CD4-positive, alpha-beta T cell treated with Interleukin-2 at 100 ng/mL for 4 hours (primary cell): ENCODE results near the gene SELENOV.
"Not testable (repeated sequence)": the region's sequence is repeated elsewhere in the genome, so short reads cannot be mapped to it uniquely, and the experiment has no call there.

Source experiments
- DNase-seq: peaks from one replicate; pipeline ENCODE4 v3.0.0-alpha.2; 2020; ENCODE audit warnings: low spot score

SELENOV gene

GRCh38 chr19:39514840-39515550 is at the start of gene SELENOV:
TSS of gene SELENOV (plus strand) at chr19:39515139. CDS start at chr19:39515213, 74 bp downstream.
- DNase-seq: no peak

GRCh38 chr19:39465956-39466747 is 48.8 kb upstream of the SELENOV start:
- no peak for DNase-seq

GRCh38 chr19:39467941-39468340 is 47.0 kb upstream of the SELENOV start:
- no peak for DNase-seq

GRCh38 chr19:39469036-39469435 is 45.9 kb upstream of the SELENOV start:
- no peak for DNase-seq

- DNase-seq: no peak
Observed at GRCh38 chr19:39469567-39469966, 45.4 kb upstream of the SELENOV start.

- DNase-seq: no peak
Observed at GRCh38 chr19:39470724-39471339, 44.1 kb upstream of the SELENOV start.

- no peak for DNase-seq
Observed at GRCh38 chr19:39471756-39472536, 43.0 kb upstream of the SELENOV start.

- no peak for DNase-seq
Observed at GRCh38 chr19:39472746-39473442, 42.0 kb upstream of the SELENOV start.

- DNase-seq: no peak
Observed at GRCh38 chr19:39473443-39473960, 41.4 kb upstream of the SELENOV start.

GRCh38 chr19:39474139-39474620 is 40.8 kb upstream of the SELENOV start:
- DNase-seq: peak; percentile 71

- no peak for DNase-seq
Observed at GRCh38 chr19:39475748-39476147, 39.2 kb upstream of the SELENOV start.

- not testable (repeated sequence) for DNase-seq
Observed at GRCh38 chr19:39479319-39479801, 35.6 kb upstream of the SELENOV start.

GRCh38 chr19:39479916-39480315 is 35.0 kb upstream of the SELENOV start:
- DNase-seq: no peak

GRCh38 chr19:39480337-39481228 is 34.4 kb upstream of the SELENOV start, which contains the start of gene TIMM50:
TSS of gene TIMM50 (plus strand) at chr19:39480838. CDS start at chr19:39480854, 16 bp downstream.
- DNase-seq: peak; percentile 96

GRCh38 chr19:39481229-39481545 is 33.8 kb upstream of the SELENOV start:
- DNase-seq: no peak

- no peak for DNase-seq
Observed at GRCh38 chr19:39481676-39482075, 33.3 kb upstream of the SELENOV start.

GRCh38 chr19:39483141-39483540 is 31.8 kb upstream of the SELENOV start:
- DNase-seq: no peak

GRCh38 chr19:39489756-39490155 is 25.2 kb upstream of the SELENOV start:
- DNase-seq: no peak

GRCh38 chr19:39492225-39492624 is 22.7 kb upstream of the SELENOV start:
- DNase-seq: no peak

- DNase-seq: no peak
Observed at GRCh38 chr19:39492788-39493187, 22.2 kb upstream of the SELENOV start.
